Measurements from ENCODE around the gene DIMT1.
A peak's percentile ranks its signal among the peaks of the same experiment; 100 is the strongest.

The DIMT1 gene

GRCh38 chr5:62343428-62343827 is 60.3 kb downstream of the DIMT1 start:
- H3K9me3 ChIP-seq (ENCODE audit: insufficient read depth, low read length) = no peaks in the 10 kb centered on the region
- H3K4me2 ChIP-seq (ENCODE audit: low read length) = no peak overlapping the region
- peaks cover 20% of the 10 kb centered on the region for H4K20me1 ChIP-seq (ENCODE audit: insufficient read depth, low read length)
- H3K4me1 ChIP-seq (ENCODE audit: low read length) = peaks cover 12% of the 10 kb centered on the region
- no peaks in the 10 kb centered on the region for H3K27me3 ChIP-seq (ENCODE audit: low read depth, low read length)
- H3K9ac ChIP-seq (ENCODE audit: low read length) = no peak overlapping the region
- no peak overlapping the region for H3K4me3 ChIP-seq (ENCODE audit: low read length)
- H3K36me3 ChIP-seq (replicated peaks; ENCODE audit: low read depth, low read length) = no peaks in the 10 kb centered on the region
- no peak overlapping the region for H3K27ac ChIP-seq (ENCODE audit: low read length)
- H3K79me2 ChIP-seq (ENCODE audit: low read length) = peaks cover 66% of the 10 kb centered on the region
- H2AFZ ChIP-seq (ENCODE audit: low read depth, low read length) = no peak overlapping the region
- TF ChIP-seq EZH2phosphoT487 (IDR thresholded peaks at IDR 0.05; ENCODE audit: low read depth) (no peak), CTCF (IDR thresholded peaks at IDR 0.05; ENCODE audit: low read depth, low read length) (no peak)

GRCh38 chr5:62342476-62342837 is 61.2 kb downstream of the DIMT1 start:
- Histone ChIP-seq H3K27me3 (ENCODE audit: low read depth, low read length) (no peaks in the 10 kb centered on the region), H3K4me1 (ENCODE audit: low read length) (peaks cover 12% of the 10 kb centered on the region), H3K9ac (ENCODE audit: low read length) (no peak overlapping the region), H3K9me3 (ENCODE audit: insufficient read depth, low read length) (no peaks in the 10 kb centered on the region), H2AFZ (ENCODE audit: low read depth, low read length) (no peak overlapping the region), H3K79me2 (ENCODE audit: low read length) (peaks cover 74% of the 10 kb centered on the region), H3K4me2 (ENCODE audit: low read length) (peak overlapping the region; percentile 13; the same call in 1 of the 2 replicates), H4K20me1 (ENCODE audit: insufficient read depth, low read length) (peaks cover 20% of the 10 kb centered on the region), H3K27ac (ENCODE audit: low read length) (no peak overlapping the region), H3K4me3 (ENCODE audit: low read length) (no peak overlapping the region), H3K36me3 (replicated peaks; ENCODE audit: low read depth, low read length) (no peaks in the 10 kb centered on the region)
- TF ChIP-seq EZH2phosphoT487 (IDR thresholded peaks at IDR 0.05; ENCODE audit: low read depth) = no peak
- TF ChIP-seq CTCF (IDR thresholded peaks at IDR 0.05; ENCODE audit: low read depth, low read length) = no peak

GRCh38 chr5:62341783-62342475 is 61.8 kb downstream of the DIMT1 start:
- TF ChIP-seq EZH2phosphoT487 (IDR thresholded peaks at IDR 0.05; ENCODE audit: low read depth) (no peak), CTCF (IDR thresholded peaks at IDR 0.05; ENCODE audit: low read depth, low read length) (no peak)
- H3K9me3 ChIP-seq (ENCODE audit: insufficient read depth, low read length) = no peaks in the 10 kb centered on the region
- no peaks in the 10 kb centered on the region for H3K27me3 ChIP-seq (ENCODE audit: low read depth, low read length)
- no peaks in the 10 kb centered on the region for H3K36me3 ChIP-seq (replicated peaks; ENCODE audit: low read depth, low read length)
- peaks cover 75% of the 10 kb centered on the region for H3K79me2 ChIP-seq (ENCODE audit: low read length)
- H3K4me3 ChIP-seq (ENCODE audit: low read length) = no peak overlapping the region
- no peak overlapping the region for H3K9ac ChIP-seq (ENCODE audit: low read length)
- H4K20me1 ChIP-seq (ENCODE audit: insufficient read depth, low read length) = peaks cover 20% of the 10 kb centered on the region
- H3K4me2 ChIP-seq (ENCODE audit: low read length) = peak overlapping the region; percentile 13; the same call in 1 of the 2 replicates
- H3K4me1 ChIP-seq (ENCODE audit: low read length) = peaks cover 12% of the 10 kb centered on the region
- no peak overlapping the region for H2AFZ ChIP-seq (ENCODE audit: low read depth, low read length)
- H3K27ac ChIP-seq (ENCODE audit: low read length) = no peak overlapping the region

- H3K9ac ChIP-seq (ENCODE audit: low read length) = no peak overlapping the region
- no peaks in the 10 kb centered on the region for H3K36me3 ChIP-seq (replicated peaks; ENCODE audit: low read depth, low read length)
- no peaks in the 10 kb centered on the region for H3K27me3 ChIP-seq (ENCODE audit: low read depth, low read length)
- no peak overlapping the region for H2AFZ ChIP-seq (ENCODE audit: low read depth, low read length)
- H3K79me2 ChIP-seq (ENCODE audit: low read length) = peaks cover 76% of the 10 kb centered on the region
- H3K27ac ChIP-seq (ENCODE audit: low read length) = no peak overlapping the region
- TF ChIP-seq CTCF (IDR thresholded peaks at IDR 0.05; ENCODE audit: low read depth, low read length) (no peak), EZH2phosphoT487 (IDR thresholded peaks at IDR 0.05; ENCODE audit: low read depth) (no peak)
- H3K4me1 ChIP-seq (ENCODE audit: low read length) = peaks cover 12% of the 10 kb centered on the region
- H4K20me1 ChIP-seq (ENCODE audit: insufficient read depth, low read length) = peaks cover 20% of the 10 kb centered on the region
- H3K4me3 ChIP-seq (ENCODE audit: low read length) = no peak overlapping the region
- H3K4me2 ChIP-seq (ENCODE audit: low read length) = no peak overlapping the region
- no peaks in the 10 kb centered on the region for H3K9me3 ChIP-seq (ENCODE audit: insufficient read depth, low read length)
Observed at GRCh38 chr5:62340979-62341378, 62.7 kb downstream of the DIMT1 start.

All from OCI-LY3 (cell line).